ENCODE measurements around the gene FRMD1. TPM values are rescaled to one million over a fixed set of nuclear protein-coding genes. Genes with fewer than 3 reads are reported as not detected.

FRMD1 gene
- total and polyA plus RNA-seq, 10 of the 15 experiments (the other 5 are each of a cell fraction or from before 2014, with no cell fraction given), result not detected

- H3K79me2 ChIP-seq (ENCODE audit: control insufficient read depth, insufficient read depth, low read length), result no peaks in the 10 kb centered on the region
- ChIA-PET RAD21 (ENCODE audit: unreplicated experiment) (no interaction called here), POLR2A (no interaction called here), SMC1A (ENCODE audit: uncharacterized antibody, unreplicated experiment) (interaction anchor here (0.7 kb wide), 1 partner anchor 9 kb away, joined by 3 read pairs; no protein-coding TSS in a partner anchor), CTCF (no interaction called here)
- H3K9me3 ChIP-seq (replicated peaks; ENCODE audit: control insufficient read depth, insufficient read depth, low read length), result no peaks in the 10 kb centered on the region
- no peak overlapping the region for H3K9ac ChIP-seq (ENCODE audit: control insufficient read depth, insufficient read depth, low read length)
- H3K4me3 ChIP-seq, result no peak overlapping the region
- H3K36me3 ChIP-seq (ENCODE audit: control insufficient read depth in 2 of 2, insufficient read depth in 2 of 2, low read length in 1 of 2), result no peaks in the 10 kb centered on the region
- H3K4me1 ChIP-seq (ENCODE audit: control insufficient read depth, insufficient read depth, low read length), result no peaks in the 10 kb centered on the region
- H3K4me2 ChIP-seq (ENCODE audit: control insufficient read depth, insufficient read depth), result no peak overlapping the region
- ATAC-seq, result no peak
- no peak overlapping the region for H3K27ac ChIP-seq (ENCODE audit: control insufficient read depth, insufficient read depth)
- WGBS (ENCODE audit: insufficient coverage, insufficient replicate concordance, low lambda C conversion rate, missing lambda C conversion rate), result 44% methylated on average over 10 of the region's 10 CpGs
- in situ Hi-C loops (cut with MboI) (no loop called here), intact Hi-C loops (cut with micrococcal nuclease; ENCODE audit: unreplicated experiment) (no loop called here)
- no TSS peak for BruUV-seq (replicated peaks)
- H3K27me3 ChIP-seq (replicated peaks in 1 of 2; ENCODE audit: control insufficient read depth in 2 of 2, insufficient read depth in 2 of 2, low read length in 1 of 2), result peaks cover 0 to 2% of the 10 kb centered on the region in 2 experiments; a peak in 2 of 4 replicates
- no peak for DNase-seq (ENCODE audit: low read depth, low spot score)
- no peak overlapping the region for H2AFZ ChIP-seq (ENCODE audit: control insufficient read depth, low read depth, low read length)
- no peak for FAIRE-seq
- H4K20me1 ChIP-seq (ENCODE audit: control insufficient read depth, insufficient read depth), result no peaks in the 10 kb centered on the region; the same call in 1 of the 2 replicates
- TF ChIP-seq KAT2A (conservative IDR thresholded peaks at IDR 0.05; ENCODE audit: control insufficient read depth, low read depth, low read length) (no peak), RFX5 (IDR thresholded peaks at IDR 0.05; ENCODE audit: low read depth, low read length) (no peak), JUNB (IDR thresholded peaks at IDR 0.05) (no peak), CEBPZ (IDR thresholded peaks at IDR 0.05; ENCODE audit: low read depth, low read length) (no peak), ZNF217 (IDR thresholded peaks at IDR 0.05) (no peak), TCF7 (IDR thresholded peaks at IDR 0.05; ENCODE audit: borderline replicate concordance) (no peak), JUND (IDR thresholded peaks at IDR 0.05; ENCODE audit: low read depth, low read length) (no peak), NKRF (conservative IDR thresholded peaks at IDR 0.05) (no peak), CUX1 (IDR thresholded peaks at IDR 0.05; ENCODE audit: insufficient replicate concordance, low read depth, low read length) (no peak), GABPA (IDR thresholded peaks at IDR 0.05; ENCODE audit: low read depth) (no peak), SREBF1 (IDR thresholded peaks at IDR 0.05; ENCODE audit: low read length) (no peak), KDM1A (IDR thresholded peaks at IDR 0.05; ENCODE audit: borderline replicate concordance) (no peak)
Observed at GRCh38 chr6:168102315-168102985, 23.4 kb upstream of the FRMD1 start.
